Stimulated activated CD4-positive, alpha-beta T cell treated with anti-CD3 and anti-CD28 coated beads, Interleukin-12 subunit alpha, Interleukin-12 subunit beta, amount 100 ng/mL, for 4 hours (primary cell): Measurements from ENCODE around the gene TINAG.

Experiments
- DNase-seq: peaks from one replicate; pipeline ENCODE4 v3.0.0-alpha.2; 2020

TINAG gene

DNA sequence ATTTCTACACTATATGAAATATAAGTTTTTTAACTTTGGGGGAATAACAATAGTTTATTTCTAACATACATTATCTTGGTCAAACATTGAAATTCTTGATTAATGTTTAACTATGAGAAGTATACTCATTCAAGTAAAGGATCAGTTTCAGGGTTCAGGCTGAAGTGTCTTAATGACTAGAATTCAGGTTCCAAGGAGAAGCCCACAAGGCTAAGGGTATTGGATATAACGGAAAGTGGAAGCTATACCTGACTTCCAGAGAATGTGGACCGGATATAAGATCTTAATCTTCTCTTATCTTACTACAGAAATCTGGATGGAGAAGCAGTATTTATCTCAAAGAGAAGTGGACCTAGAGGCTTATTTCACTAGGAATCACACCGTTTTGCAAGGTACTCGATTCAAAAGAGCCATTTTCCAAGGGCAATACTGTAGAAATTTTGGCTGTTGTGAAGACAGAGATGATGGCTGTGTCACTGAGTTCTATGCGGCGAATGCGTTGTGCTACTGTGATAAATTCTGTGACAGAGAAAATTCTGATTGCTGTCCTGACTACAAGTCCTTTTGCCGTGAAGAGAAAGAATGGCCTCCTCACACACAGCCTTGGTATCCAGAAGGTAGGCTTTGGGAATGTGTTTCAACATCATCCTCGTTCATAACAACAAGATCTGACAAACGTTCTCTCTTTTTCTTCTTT lies at the start of gene TINAG:
Gene TINAG (plus strand): TSS at position 153 of the 697 bp plus-strand sequence. CDS start 110 bp downstream, at position 263.
- DNase-seq: no peak

DNA sequence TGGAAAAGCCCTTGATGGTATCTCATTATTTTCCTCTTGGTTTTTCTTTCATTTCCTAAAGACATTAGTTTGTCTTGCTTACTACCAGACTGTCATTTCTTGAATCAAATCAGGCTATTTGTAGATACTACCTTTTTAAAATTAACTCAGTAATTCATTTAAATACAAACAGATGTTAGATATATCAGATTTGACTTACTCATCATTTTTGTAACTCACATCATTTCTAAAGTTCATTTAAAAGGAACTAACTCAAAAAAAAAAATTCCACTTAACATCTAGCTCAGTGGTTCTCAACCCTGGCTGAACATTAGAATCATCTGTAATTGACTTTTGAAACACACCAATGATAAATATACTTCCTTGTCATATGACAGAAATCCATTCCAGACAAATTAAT lies 48.2 kb upstream of the TINAG start:
- no peak for DNase-seq

DNA sequence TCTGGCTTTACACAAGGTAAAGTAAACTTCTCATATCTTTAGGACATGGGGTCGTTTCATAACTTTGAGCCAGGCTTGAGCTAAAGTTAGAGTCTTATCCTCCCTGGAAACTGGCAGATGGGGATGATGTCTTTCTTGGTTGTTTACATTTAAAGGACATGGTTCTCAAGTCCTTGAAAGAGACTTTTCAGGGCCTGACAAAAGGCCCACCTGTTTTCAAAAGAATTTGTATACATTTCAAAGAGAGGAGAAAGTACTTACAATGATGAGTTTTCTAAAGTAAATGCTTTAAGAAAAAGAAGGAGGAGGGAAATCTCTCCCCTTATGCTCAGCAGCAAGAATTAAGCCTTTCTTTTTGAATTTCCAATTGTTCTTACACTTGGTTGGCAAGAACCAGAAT lies 45.7 kb upstream of the TINAG start:
- no peak for DNase-seq

- DNase-seq: no peak
Observed at GRCh38 chr6:54262971-54263370, 45.3 kb upstream of the TINAG start.

GRCh38 chr6:54264581-54265272 lies 43.5 kb upstream of the TINAG start:
- no peak for DNase-seq

DNA sequence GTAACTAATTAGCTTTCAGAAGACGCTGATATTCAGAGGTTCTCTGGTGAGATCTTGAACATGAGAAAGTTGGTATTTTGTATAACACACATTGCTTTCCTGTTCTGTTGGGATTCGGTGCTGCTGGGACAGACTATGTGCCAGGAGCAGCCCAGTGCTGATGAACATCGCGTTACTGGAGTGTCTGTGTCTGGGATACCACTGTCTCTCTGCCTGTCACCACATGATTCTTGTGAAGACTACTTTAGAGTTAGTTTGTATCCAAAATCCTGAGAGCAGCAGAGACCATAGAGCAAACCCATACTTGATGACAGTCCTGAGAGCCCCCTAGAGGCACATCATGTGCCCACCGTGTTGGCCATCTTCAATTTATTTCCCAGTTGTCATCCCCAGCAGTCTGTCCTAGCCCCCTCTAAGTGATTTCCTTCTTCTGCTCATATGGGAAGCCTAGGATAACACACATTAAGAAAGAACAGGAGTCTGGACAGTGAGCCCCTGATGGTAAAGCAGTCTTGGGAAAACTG lies 41.8 kb upstream of the TINAG start:
- no peak for DNase-seq

GRCh38 chr6:54267798-54268197 lies 40.4 kb upstream of the TINAG start:
- DNase-seq: no peak

DNA sequence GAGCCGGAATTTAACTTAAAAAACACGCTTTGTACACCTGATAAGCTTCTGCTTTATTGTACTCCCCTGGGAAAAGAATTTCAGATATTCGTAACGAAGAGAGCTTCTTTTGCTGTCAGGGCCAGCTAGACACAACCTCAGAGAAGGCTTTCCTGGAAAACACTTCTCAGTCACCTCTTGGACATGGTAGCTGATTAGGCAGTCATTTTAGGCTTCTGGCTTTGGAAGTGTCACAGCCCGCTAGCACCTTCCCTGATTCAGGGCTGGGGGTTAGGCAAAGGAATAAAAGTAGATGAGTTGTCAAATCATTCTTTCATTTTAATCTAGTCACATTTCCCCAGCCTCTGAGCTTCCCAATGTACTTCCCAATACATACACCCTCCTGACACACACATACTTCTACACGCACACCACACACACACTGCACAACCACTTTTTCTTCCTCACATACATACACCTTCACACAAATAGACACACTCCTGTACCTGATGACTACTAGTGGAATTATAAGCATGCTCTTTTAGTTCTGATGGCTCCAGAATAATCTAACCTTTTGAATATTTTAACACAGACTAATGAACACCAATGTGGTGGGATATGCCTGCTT lies 34.9 kb upstream of the TINAG start:
- DNase-seq: no peak

DNA sequence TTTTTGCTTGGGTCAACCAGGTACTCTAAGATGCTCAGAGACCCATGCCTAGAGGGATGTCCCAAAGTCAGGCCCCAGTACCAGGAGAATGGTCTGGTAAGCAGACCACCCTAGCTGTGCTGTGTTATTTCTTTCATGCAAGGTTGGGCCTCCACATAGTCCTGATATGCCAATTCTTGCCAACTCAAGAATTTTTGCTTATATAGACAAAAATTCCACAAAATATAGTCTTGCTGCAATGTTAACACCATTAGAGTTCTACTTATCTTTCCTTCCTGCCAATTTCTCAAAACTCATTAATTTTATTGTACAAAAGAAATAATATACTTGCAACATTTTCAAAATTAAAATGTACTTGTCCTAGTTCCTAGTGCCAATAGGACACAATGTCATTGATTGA lies 33.9 kb upstream of the TINAG start:
- DNase-seq: no peak

- no peak for DNase-seq
Observed at GRCh38 chr6:54282186-54282585, 26.1 kb upstream of the TINAG start.

GRCh38 chr6:54284161-54284860 lies 23.9 kb upstream of the TINAG start:
- DNase-seq: no peak

- no peak for DNase-seq
Observed at GRCh38 chr6:54285595-54285994, 22.6 kb upstream of the TINAG start.

DNA sequence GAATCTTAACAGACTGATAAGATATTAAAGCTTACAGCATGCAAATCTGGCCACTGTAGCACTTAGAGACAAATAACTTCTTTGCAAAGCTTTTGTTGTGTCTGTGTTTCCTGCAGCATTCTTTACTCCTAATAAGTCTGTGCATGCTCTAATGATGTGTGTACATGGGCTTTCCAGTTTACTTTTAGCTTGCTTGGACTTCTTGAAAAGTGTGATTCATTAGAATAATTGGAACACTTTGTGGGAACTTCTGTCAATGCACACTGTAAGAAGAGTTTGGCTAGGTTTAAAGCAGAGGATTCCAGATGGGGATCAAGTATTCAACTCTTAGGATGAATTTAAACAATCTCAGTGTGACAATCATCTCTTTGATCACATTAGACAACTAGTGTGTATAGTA lies 22.1 kb upstream of the TINAG start:
- DNase-seq: no peak

DNA sequence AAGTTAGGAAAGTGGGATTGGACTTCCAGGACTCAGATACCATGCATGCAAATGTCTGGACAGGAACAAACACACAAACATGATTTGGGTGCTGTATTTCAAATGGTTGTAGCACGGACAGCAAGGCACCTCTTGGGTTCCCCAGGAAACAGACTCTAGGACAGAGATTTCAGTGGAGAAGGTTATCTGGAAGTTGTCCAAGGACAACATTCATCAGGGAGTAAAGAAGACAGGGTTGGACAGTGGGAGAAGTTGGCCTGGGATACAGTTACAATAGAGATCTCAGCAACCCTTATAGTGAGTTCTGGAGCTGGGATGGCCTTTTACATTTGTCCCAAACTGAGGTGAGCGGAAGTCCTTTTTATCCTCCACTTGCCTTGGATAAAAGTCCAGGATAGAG lies 19.8 kb upstream of the TINAG start:
- no peak for DNase-seq

DNA sequence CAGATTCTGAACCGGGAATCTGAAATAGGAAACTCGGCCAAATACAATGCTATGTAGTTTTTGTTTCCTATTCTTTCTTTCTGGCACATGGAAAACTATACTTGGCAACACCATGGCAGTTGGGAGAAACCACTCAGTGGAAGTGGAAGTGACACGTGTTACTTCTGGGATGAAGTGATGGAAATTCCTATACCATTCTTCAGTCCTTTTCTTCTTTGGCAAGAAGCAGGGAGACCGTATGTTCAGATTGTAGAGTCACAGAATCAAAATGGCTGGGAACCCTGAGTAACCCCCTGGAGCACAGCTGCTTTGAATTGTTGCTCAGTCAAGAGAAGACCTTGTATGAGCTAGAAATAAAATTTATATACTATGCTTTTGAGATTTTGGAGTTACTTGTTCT lies 18.8 kb upstream of the TINAG start:
- no peak for DNase-seq

GRCh38 chr6:54291146-54291545 lies 17.1 kb upstream of the TINAG start:
- DNase-seq: no peak

GRCh38 chr6:54291738-54292137 lies 16.5 kb upstream of the TINAG start:
- no peak for DNase-seq

- no peak for DNase-seq
Observed at GRCh38 chr6:54294965-54295532, 13.2 kb upstream of the TINAG start.

- no peak for DNase-seq
Observed at GRCh38 chr6:54299542-54300269, 8.5 kb upstream of the TINAG start.

DNA sequence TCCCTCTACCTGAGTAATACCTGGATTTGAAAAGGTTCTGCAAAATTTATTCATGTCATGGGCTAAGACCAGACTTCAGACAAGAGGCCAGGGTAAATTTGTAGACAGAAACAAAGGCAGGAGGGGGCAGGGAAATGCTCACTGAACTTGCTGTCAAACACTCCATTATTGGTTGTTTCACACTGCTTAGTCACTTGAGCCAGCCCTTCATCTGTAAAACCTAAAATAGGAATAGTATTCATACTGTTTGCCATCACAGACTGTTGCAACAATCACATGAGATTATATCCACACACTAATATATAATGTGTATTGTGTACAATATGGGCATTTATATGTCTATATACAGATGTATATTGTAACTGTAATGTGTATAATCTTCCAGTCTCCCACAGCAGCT lies 6.5 kb upstream of the TINAG start:
- DNase-seq: no peak

DNA sequence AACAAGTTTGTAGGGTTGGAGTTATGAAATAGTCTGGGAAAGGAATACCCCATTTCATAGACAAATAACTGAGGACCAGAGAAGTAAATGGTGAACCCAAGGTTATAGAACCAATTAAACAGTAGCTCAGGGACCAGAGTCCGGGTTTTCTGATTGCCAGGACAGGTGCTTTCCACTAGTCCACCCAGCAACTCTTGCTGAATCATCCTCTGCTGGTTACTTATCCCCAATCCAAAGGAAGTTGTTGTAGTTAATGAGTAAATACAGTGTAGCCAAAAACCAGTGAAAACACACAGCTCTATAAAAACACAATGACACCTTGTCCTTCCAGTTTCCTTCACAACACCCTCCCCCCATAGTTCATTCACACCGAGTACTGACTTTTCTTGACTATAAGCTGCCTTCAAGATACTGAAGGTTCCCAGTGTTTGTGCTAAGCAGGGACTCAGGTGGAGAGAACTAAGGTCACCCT lies 766 bp upstream of the TINAG start:
- no peak for DNase-seq

DNA sequence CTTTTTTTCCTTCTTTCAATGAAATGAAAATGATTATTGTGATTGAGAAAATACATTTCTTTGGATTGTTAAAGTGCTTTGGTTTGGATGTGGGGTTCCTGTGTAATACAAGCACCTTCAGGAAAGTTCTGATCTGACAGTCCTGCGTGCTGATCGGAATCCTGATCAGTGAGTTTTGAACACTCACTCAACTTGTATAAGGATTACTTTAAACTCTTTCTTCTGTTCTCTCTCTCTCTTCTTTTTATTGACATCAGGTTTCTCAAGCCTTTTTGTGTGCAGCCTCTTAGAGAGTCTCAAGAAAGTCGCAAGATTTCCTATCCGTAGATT lies 710 bp downstream of the TINAG start:
- DNase-seq: no peak
